CD4-positive, CD25-positive, alpha-beta regulatory T cell (primary cell): ENCODE data around the gene GAGE12E. TPM values are rescaled to one million over a fixed set of nuclear protein-coding genes. Genes with fewer than 3 reads are reported as not detected.
"Not testable (repeated sequence)": the region's sequence is repeated elsewhere in the genome, so short reads cannot be mapped to it uniquely, and the experiment has no call there.

Experiments used
- ATAC-seq, 2 donors: fragments of 150-1000 bp; cut with Tn5 transposase; one replicate each; pipeline ENCODE4 v1.10.0; 2021; ENCODE audit warnings: low read depth in 2 of 2, moderate number of reproducible peaks in 2 of 2, moderate library complexity in 1 of 2
- DNase-seq, 3 donors: peaks; one replicate each; pipeline versions ENCODE4 v3.0.0 to v3.0.0-alpha.2; 2012 to 2022; ENCODE audit warnings: mixed read lengths in 1 of 3
- H3K27ac ChIP-seq: one replicate; pipeline ENCODE4 v1.7.0; 2013; ENCODE audit warnings: mild to moderate bottlenecking, low read length; ENCODE audit not compliant: insufficient read depth, poor library complexity, severe bottlenecking
- H3K27me3 ChIP-seq: one replicate; pipeline ENCODE4 v1.7.0; 2013; ENCODE audit warnings: low read length; ENCODE audit not compliant: control insufficient read depth, insufficient read depth
- H3K36me3 ChIP-seq: one replicate; pipeline ENCODE4 v1.7.0; 2013; ENCODE audit warnings: mild to moderate bottlenecking, low read length, moderate library complexity; ENCODE audit not compliant: control insufficient read depth, insufficient read depth
- H3K4me1 ChIP-seq: 2 replicates; pipeline ENCODE4 v1.7.0; 2013; ENCODE audit warnings: mild to moderate bottlenecking, low read length; ENCODE audit not compliant: insufficient read depth, control insufficient read depth, poor library complexity, severe bottlenecking
- H3K4me3 ChIP-seq: one replicate; pipeline ENCODE4 v1.7.0; 2013; ENCODE audit warnings: low read depth, mild to moderate bottlenecking, low read length, moderate library complexity
- H3K9me3 ChIP-seq, 2 experiments: 1 replicate in 1 of 2; 2 replicates in 1 of 2; pipeline ENCODE4 v1.7.0; 2013; ENCODE audit warnings: low read length in 2 of 2, mild to moderate bottlenecking in 1 of 2, moderate library complexity in 1 of 2; ENCODE audit not compliant: control insufficient read depth in 2 of 2
- H3K27ac Mint-ChIP-seq, 3 donors: one replicate each; pipeline ENCODE4 v1.8.0; 2020 to 2022; ENCODE audit warnings: mild to moderate bottlenecking in 3 of 3, mixed read lengths in 3 of 3, moderate library complexity in 2 of 3
- H3K27me3 Mint-ChIP-seq: one replicate; pipeline ENCODE4 v1.8.0; 2022; ENCODE audit warnings: mild to moderate bottlenecking, mixed read lengths
- H3K36me3 Mint-ChIP-seq: one replicate; pipeline ENCODE4 v1.8.0; 2020; ENCODE audit warnings: mixed read lengths
- H3K4me1 Mint-ChIP-seq, 4 donors: one replicate each; pipeline ENCODE4 v1.8.0; 2020 to 2022; ENCODE audit warnings: mixed read lengths in 4 of 4, mild to moderate bottlenecking in 1 of 4
- H3K4me3 Mint-ChIP-seq, 4 donors: one replicate each; pipeline ENCODE4 v1.8.0; 2020 to 2022; ENCODE audit warnings: mild to moderate bottlenecking in 4 of 4, mixed read lengths in 4 of 4, moderate library complexity in 3 of 4
- H3K9me3 Mint-ChIP-seq, 7 donors: one replicate each; pipeline ENCODE4 v1.8.0; 2020 to 2022; ENCODE audit warnings: mixed read lengths in 7 of 7, mild to moderate bottlenecking in 3 of 7, moderate library complexity in 2 of 7
- polyA plus RNA-seq, 4 donors: library from polyadenylated mRNA; unstranded; fragments of 300-500 nt; fragmentation: Illumina TruSeq; gene quantifications; one replicate each; pipeline ENCODE4 v1.2.3, GENCODE V29; 2021
- total RNA-seq: library from RNA; stranded (reverse); gene quantifications from one replicate; pipeline ENCODE4 v1.2.3, GENCODE V29; 2022

GAGE12E gene
- total and polyA plus RNA-seq, 5 donors from 2014 or later, result not detected

GRCh38 chrX:49589196-49589595, 38.1 kb downstream of the GAGE12E start, which contains the start of gene GAGE2A:
TSS of gene GAGE2A (plus strand) at chrX:49589496. CDS start at chrX:49590651, 1,155 bp downstream.
- not testable (repeated sequence) for H3K4me1 Mint-ChIP-seq, ATAC-seq, H3K4me3 Mint-ChIP-seq, H3K27ac Mint-ChIP-seq, H3K27me3 ChIP-seq, H3K27ac ChIP-seq, H3K4me3 ChIP-seq, H3K9me3 Mint-ChIP-seq, H3K4me1 ChIP-seq, DNase-seq, H3K36me3 Mint-ChIP-seq, H3K9me3 ChIP-seq, H3K36me3 ChIP-seq, H3K27me3 Mint-ChIP-seq

GRCh38 chrX:49589769-49590478, 38.8 kb downstream of the GAGE12E start:
- not testable (repeated sequence) for H3K4me1 ChIP-seq, H3K27ac ChIP-seq, H3K4me1 Mint-ChIP-seq, H3K4me3 Mint-ChIP-seq, H3K27me3 Mint-ChIP-seq, H3K27me3 ChIP-seq, H3K4me3 ChIP-seq, H3K36me3 Mint-ChIP-seq, H3K9me3 Mint-ChIP-seq, ATAC-seq, DNase-seq, H3K27ac Mint-ChIP-seq, H3K36me3 ChIP-seq, H3K9me3 ChIP-seq

GRCh38 chrX:49590488-49590887, 39.4 kb downstream of the GAGE12E start:
- H3K4me3 ChIP-seq, H3K9me3 ChIP-seq, H3K9me3 Mint-ChIP-seq, H3K36me3 Mint-ChIP-seq, H3K4me1 ChIP-seq, H3K4me3 Mint-ChIP-seq, ATAC-seq, DNase-seq, H3K27me3 Mint-ChIP-seq, H3K27ac ChIP-seq, H3K27ac Mint-ChIP-seq, H3K4me1 Mint-ChIP-seq, H3K27me3 ChIP-seq, H3K36me3 ChIP-seq: not testable (repeated sequence)

- not testable (repeated sequence) for DNase-seq, H3K4me3 Mint-ChIP-seq, H3K9me3 ChIP-seq, H3K9me3 Mint-ChIP-seq, H3K4me1 Mint-ChIP-seq, ATAC-seq, H3K36me3 ChIP-seq, H3K27ac ChIP-seq, H3K27ac Mint-ChIP-seq, H3K36me3 Mint-ChIP-seq, H3K4me1 ChIP-seq, H3K4me3 ChIP-seq, H3K27me3 Mint-ChIP-seq, H3K27me3 ChIP-seq
These were observed 47.6 kb downstream of the GAGE12E start, which contains the start of gene GAGE1 for GRCh38 chrX:49598720-49599119. TSS of gene GAGE1 (plus strand) at chrX:49599020. CDS start at chrX:49600175, 1,155 bp downstream.

Other genes with a start within 250 kb of the GAGE12E start
- gene GAGE10, start 247.6 kb upstream of the GAGE12E start, total RNA-seq, result not detected
- not detected for gene GAGE10, start 247.6 kb upstream of the GAGE12E start, polyA plus RNA-seq
- not detected for gene GAGE12J, start 229.3 kb upstream of the GAGE12E start, total RNA-seq
- not detected for gene GAGE12J, start 229.3 kb upstream of the GAGE12E start, polyA plus RNA-seq
- gene GAGE13, start 219.7 kb upstream of the GAGE12E start, total RNA-seq, result not detected
- not detected for gene GAGE13, start 219.7 kb upstream of the GAGE12E start, polyA plus RNA-seq
- not detected for gene GAGE12C, start 19.1 kb upstream of the GAGE12E start, total RNA-seq
- gene GAGE12C, start 19.1 kb upstream of the GAGE12E start, polyA plus RNA-seq, result not detected
- not detected for gene GAGE12D, start 9.6 kb upstream of the GAGE12E start, total RNA-seq
- not detected for gene GAGE12D, start 9.6 kb upstream of the GAGE12E start, polyA plus RNA-seq
- not detected for gene GAGE12F, start 9.6 kb downstream of the GAGE12E start, total RNA-seq
- gene GAGE12F, start 9.6 kb downstream of the GAGE12E start, polyA plus RNA-seq, result not detected
- not detected for gene GAGE12G, start 19.1 kb downstream of the GAGE12E start, total RNA-seq
- not detected for gene GAGE12G, start 19.1 kb downstream of the GAGE12E start, polyA plus RNA-seq
- not detected for gene GAGE12H, start 28.7 kb downstream of the GAGE12E start, total RNA-seq
- not detected for gene GAGE12H, start 28.7 kb downstream of the GAGE12E start, polyA plus RNA-seq
- gene GAGE2A, start 38.2 kb downstream of the GAGE12E start, total RNA-seq, result not detected
- gene GAGE2A, start 38.2 kb downstream of the GAGE12E start, polyA plus RNA-seq, result not detected
- not detected for gene GAGE1, start 47.7 kb downstream of the GAGE12E start, total RNA-seq
- gene GAGE1, start 47.7 kb downstream of the GAGE12E start, polyA plus RNA-seq, result not detected
- gene PAGE1, start 144.7 kb downstream of the GAGE12E start, total RNA-seq, result not detected
- not detected for gene PAGE1, start 144.7 kb downstream of the GAGE12E start, polyA plus RNA-seq